ENCODE data around the gene RNF8. TPM values are rescaled to one million over a fixed set of nuclear protein-coding genes. Genes with fewer than 3 reads are reported as not detected.

RNF8 gene
- total and polyA plus RNA-seq, 2 of the 4 experiments (the other 2 are of a cell fraction): 16.5 to 17.9 TPM

DNA sequence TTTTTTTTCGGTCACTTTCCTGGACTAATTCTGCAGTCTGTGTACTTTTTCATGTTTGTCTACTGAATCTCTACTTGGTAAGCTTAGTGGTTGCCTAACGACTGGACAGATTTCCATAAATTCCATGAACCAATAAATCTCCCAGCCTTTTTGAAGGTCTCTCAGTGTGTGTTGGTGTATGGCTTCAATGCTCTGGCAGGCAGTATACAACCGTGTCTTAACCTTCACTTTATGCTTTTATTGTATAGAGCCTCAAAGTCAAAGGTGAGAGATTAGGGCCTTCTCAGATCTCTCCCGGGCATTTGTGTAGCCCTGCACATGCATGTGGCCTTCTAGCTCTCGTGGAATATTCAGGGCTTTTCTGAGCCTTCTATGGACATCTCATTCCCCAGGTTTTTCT, 64.9 kb downstream of the RNF8 start:
- Histone ChIP-seq H2BK5ac (ENCODE audit: low read depth, low read length, poor library complexity, severe bottlenecking) (no peak overlapping the region), H2BK120ac (ENCODE audit: low read depth, low read length) (no peak overlapping the region), H3K4ac (ENCODE audit: low read depth, low read length) (no peak overlapping the region), H2AFZ (replicated peaks; ENCODE audit: low read length, poor library complexity) (no peak overlapping the region), H4K20me1 (ENCODE audit: insufficient read depth, low read length) (no peaks in the 10 kb centered on the region), H3K9me3 (ENCODE audit: control insufficient read depth, insufficient read depth, low read length) (peaks cover 2% of the 10 kb centered on the region; the same call in 1 of the 2 replicates), H3K14ac (replicated peaks; ENCODE audit: low read depth, low read length) (no peak overlapping the region), H3K9ac (ENCODE audit: low read depth, low read length) (no peak overlapping the region), H3K9me1 (ENCODE audit: insufficient read depth, low read length) (no peaks in the 10 kb centered on the region), H3K36me3 (ENCODE audit: control insufficient read depth, insufficient read depth, low read length) (no peaks in the 10 kb centered on the region), H3K27me3 (ENCODE audit: control insufficient read depth, insufficient read depth, low read length) (peaks cover 2% of the 10 kb centered on the region), H3K56ac (ENCODE audit: extremely low read depth, insufficient read depth, low read length) (no peak overlapping the region), H3K4me2 (ENCODE audit: low read depth, low read length) (no peak overlapping the region), H2AK9ac (replicated peaks; ENCODE audit: low read depth, low read length, poor library complexity) (no peak overlapping the region), H2BK15ac (ENCODE audit: low read depth, low read length) (no peak overlapping the region), H3K4me1 (ENCODE audit: control insufficient read depth, insufficient read depth, low read length) (no peaks in the 10 kb centered on the region), H4K5ac (ENCODE audit: low read depth, low read length) (no peak overlapping the region), H4K91ac (ENCODE audit: insufficient read depth, low read depth, low read length) (no peak overlapping the region), H3K18ac (ENCODE audit: low read depth, low read length) (no peak overlapping the region), H3K23ac (ENCODE audit: low read depth, low read length) (no peak overlapping the region), H3K4me3 (ENCODE audit: insufficient read depth, low read depth, low read length) (no peak overlapping the region), H3K79me1 (ENCODE audit: low read depth in 1 of 2, low read length in 2 of 2) (no peaks in the 10 kb centered on the region), H4K8ac (ENCODE audit: low read depth in 2 of 2, low read length in 2 of 2) (no peak overlapping the region), H3K27ac (ENCODE audit: insufficient read depth, low read length) (no peak overlapping the region), H2BK20ac (ENCODE audit: low read depth, low read length) (no peak overlapping the region), H2AK5ac (ENCODE audit: low read depth, low read length) (no peak overlapping the region)
- 0% methylated on average over 2 of the region's 5 CpGs; no CpG with 5 or more reads in 1 of the 2 experiments for WGBS, 2 experiments (ENCODE audit: extremely low coverage in 2 of 2, insufficient read length in 1 of 2)
- in situ Hi-C loops (cut with MboI; ENCODE audit: low sequenced_read_pairs): no loop called here
- intact Hi-C loops (cut with micrococcal nuclease): no loop called here
- ChIA-PET CTCF (no interaction called here), POLR2A (ENCODE audit: unreplicated experiment) (interaction anchor here (0.7 kb wide), 1 partner anchor 22 kb away, joined by 21 read pairs; no protein-coding TSS in a partner anchor)
- DNase-seq: no peak
- no peak for TF ChIP-seq NFE2L2 (IDR thresholded peaks at IDR 0.05; ENCODE audit: low read depth, low read length)
- TF ChIP-seq, protein P1, sequence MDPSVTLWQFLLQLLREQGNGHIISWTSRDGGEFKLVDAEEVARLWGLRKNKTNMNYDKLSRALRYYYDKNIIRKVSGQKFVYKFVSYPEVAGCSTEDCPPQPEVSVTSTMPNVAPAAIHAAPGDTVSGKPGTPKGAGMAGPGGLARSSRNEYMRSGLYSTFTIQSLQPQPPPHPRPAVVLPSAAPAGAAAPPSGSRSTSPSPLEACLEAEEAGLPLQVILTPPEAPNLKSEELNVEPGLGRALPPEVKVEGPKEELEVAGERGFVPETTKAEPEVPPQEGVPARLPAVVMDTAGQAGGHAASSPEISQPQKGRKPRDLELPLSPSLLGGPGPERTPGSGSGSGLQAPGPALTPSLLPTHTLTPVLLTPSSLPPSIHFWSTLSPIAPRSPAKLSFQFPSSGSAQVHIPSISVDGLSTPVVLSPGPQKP (IDR thresholded peaks at IDR 0.05; ENCODE audit: borderline replicate concordance, low read depth, low read length): no peak
- TF ChIP-seq BHLHE40 (IDR thresholded peaks at IDR 0.05; ENCODE audit: low read depth, low read length): no peak
- TF ChIP-seq, protein P2, sequence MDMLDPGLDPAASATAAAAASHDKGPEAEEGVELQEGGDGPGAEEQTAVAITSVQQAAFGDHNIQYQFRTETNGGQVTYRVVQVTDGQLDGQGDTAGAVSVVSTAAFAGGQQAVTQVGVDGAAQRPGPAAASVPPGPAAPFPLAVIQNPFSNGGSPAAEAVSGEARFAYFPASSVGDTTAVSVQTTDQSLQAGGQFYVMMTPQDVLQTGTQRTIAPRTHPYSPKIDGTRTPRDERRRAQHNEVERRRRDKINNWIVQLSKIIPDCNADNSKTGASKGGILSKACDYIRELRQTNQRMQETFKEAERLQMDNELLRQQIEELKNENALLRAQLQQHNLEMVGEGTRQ (IDR thresholded peaks at IDR 0.05; ENCODE audit: low read depth, low read length): no peak
- TF ChIP-seq RAD21 (IDR thresholded peaks at IDR 0.05; ENCODE audit: low read length): no peak
- TF ChIP-seq CHD1 (IDR thresholded peaks at IDR 0.05; ENCODE audit: low read depth, low read length): no peak
- no peak for TF ChIP-seq FOS (IDR thresholded peaks at IDR 0.05; ENCODE audit: low read depth, low read length)
- no peak for TF ChIP-seq MAZ (IDR thresholded peaks at IDR 0.05; ENCODE audit: borderline replicate concordance, low read depth, low read length)
- no peak for TF ChIP-seq SMC3 (IDR thresholded peaks at IDR 0.05; ENCODE audit: low read depth, low read length)
- TF ChIP-seq, protein P3, sequence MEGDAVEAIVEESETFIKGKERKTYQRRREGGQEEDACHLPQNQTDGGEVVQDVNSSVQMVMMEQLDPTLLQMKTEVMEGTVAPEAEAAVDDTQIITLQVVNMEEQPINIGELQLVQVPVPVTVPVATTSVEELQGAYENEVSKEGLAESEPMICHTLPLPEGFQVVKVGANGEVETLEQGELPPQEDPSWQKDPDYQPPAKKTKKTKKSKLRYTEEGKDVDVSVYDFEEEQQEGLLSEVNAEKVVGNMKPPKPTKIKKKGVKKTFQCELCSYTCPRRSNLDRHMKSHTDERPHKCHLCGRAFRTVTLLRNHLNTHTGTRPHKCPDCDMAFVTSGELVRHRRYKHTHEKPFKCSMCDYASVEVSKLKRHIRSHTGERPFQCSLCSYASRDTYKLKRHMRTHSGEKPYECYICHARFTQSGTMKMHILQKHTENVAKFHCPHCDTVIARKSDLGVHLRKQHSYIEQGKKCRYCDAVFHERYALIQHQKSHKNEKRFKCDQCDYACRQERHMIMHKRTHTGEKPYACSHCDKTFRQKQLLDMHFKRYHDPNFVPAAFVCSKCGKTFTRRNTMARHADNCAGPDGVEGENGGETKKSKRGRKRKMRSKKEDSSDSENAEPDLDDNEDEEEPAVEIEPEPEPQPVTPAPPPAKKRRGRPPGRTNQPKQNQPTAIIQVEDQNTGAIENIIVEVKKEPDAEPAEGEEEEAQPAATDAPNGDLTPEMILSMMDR (conservative IDR thresholded peaks at IDR 0.05; ENCODE audit: low read depth, low read length): no peak
- TF ChIP-seq RCOR1 (IDR thresholded peaks at IDR 0.05; ENCODE audit: insufficient replicate concordance, low read length): no peak
- dilution Hi-C loops (cut with HindIII; ENCODE audit: low sequenced_read_pairs, unreplicated experiment): no loop called here
- no TSS peak for BruUV-seq (replicated peaks)
- no peak for ATAC-seq (ENCODE audit: low read depth)

Measured in IMR-90 (cell line).